NOMO-1 treated with DMSO at 0.1 percent for 48 hours (cell line): ENCODE measurements around the gene TSPO.

Source experiments
- DNase-seq: peaks from one replicate; lab custom pipeline; 2025; ENCODE audit not compliant: unreplicated experiment; lab: John Stamatoyannopoulos, UW

TSPO gene

DNA sequence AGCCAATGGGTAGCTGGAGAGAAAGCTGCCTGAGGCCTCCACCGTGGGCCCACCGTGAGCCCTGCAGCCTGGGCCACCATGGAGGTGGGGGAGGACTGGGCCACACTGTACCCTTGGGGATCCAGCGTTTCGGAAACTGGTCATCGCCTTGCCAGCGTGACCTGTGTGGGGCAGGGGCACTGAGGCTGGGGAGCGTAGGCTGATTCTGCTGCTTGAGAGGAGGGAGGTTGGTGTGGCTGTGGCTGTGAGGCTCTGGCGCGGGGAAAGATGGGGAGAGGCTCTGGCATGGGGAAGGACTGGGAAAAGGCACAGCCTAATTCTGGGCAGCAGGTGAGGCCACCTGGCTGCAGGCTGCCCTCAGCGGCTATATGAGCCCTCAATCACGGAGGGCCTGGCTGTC is 48.2 kb downstream of the TSPO start:
- DNase-seq = no peak

- DNase-seq = no peak
Observed at GRCh38 chr22:43200031-43200430, 48.7 kb downstream of the TSPO start.

GRCh38 chr22:43200555-43200954 is 49.2 kb downstream of the TSPO start:
- DNase-seq = no peak

- no peak for DNase-seq
Observed at GRCh38 chr22:43201486-43202219, 50.3 kb downstream of the TSPO start.

DNA sequence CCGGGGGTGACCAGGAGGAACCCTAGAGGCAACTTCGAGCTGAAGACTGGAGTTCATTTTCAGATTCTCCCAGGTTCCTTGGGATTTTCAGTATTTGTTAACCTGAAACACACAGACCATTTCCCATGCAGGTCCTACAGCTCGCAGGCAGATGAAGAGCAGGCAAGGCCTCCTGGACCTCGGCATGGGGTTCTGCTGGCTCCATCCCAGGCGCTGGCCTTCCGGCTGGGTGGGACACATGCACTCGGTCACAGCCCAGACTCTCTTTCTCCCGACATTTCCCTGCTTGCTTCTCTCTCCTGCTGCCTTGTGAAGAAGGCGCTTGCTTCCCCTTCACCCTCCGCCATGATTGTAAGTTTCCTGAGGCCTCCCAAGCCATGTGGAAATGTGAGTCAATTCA is 51.0 kb downstream of the TSPO start:
- DNase-seq = no peak

DNA sequence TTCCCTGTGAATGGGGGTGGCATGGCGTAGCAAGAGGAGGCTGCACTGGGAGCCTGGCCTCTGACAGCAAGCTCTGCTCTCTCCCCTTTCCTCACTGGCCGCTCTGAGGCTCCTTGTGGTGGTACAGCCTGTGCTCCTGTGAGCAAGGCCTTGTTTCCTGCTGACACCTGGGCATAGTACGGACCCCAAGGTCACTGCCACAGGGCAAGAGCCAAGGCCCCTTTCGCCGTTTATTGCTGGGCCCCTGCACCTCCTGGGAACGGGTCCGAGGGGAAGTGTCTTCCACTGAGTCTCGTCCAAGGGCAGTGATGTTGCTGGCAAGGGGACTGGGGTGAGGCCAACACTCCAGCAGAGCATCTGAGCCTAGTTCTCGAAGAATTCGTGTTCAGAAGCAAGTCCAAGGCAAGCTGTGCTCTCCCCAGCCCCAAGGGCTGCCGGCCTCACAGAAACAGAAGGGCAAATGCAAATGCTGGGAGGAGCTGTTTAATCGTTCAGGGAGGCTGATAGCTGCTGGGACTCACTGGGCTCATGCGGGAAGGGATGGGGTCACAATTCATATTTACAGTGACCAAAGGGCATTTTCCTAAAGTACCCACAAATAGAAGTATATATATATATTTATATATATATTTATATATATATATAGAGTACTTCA is 51.5 kb downstream of the TSPO start:
- no peak for DNase-seq

DNA sequence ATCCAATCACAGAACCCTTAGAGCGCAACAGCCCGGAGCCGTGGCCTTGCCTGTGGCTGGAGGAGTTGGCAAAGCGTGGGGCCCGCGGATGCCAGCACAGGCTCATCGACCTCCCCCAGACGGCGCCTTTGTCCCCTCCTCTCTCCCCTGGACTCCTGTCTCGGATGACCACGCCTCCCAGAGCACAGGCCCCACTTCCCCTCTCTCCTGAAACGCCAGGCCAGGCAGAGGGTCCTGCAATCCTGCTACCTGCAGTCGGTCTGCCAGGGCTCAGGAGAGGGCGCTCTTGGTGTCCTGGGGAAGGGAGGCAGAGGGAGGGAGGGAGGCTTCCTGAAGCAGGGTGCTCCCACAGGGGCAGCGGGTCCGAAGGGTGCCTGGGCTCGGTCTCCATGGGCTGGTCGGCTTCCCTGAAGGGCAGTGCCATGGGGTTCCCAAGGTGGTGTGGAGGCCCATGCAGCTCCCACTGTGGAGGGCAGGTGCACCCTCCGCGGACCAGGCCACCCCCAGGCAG is 52.2 kb downstream of the TSPO start:
- no peak for DNase-seq

- DNase-seq = no peak
Observed at GRCh38 chr22:43205261-43205691, 53.9 kb downstream of the TSPO start.

- no peak for DNase-seq
Observed at GRCh38 chr22:43205748-43206508, 54.6 kb downstream of the TSPO start.

GRCh38 chr22:43206509-43207161 is 55.3 kb downstream of the TSPO start:
- no peak for DNase-seq

GRCh38 chr22:43207386-43207785 is 56.0 kb downstream of the TSPO start:
- no peak for DNase-seq

DNA sequence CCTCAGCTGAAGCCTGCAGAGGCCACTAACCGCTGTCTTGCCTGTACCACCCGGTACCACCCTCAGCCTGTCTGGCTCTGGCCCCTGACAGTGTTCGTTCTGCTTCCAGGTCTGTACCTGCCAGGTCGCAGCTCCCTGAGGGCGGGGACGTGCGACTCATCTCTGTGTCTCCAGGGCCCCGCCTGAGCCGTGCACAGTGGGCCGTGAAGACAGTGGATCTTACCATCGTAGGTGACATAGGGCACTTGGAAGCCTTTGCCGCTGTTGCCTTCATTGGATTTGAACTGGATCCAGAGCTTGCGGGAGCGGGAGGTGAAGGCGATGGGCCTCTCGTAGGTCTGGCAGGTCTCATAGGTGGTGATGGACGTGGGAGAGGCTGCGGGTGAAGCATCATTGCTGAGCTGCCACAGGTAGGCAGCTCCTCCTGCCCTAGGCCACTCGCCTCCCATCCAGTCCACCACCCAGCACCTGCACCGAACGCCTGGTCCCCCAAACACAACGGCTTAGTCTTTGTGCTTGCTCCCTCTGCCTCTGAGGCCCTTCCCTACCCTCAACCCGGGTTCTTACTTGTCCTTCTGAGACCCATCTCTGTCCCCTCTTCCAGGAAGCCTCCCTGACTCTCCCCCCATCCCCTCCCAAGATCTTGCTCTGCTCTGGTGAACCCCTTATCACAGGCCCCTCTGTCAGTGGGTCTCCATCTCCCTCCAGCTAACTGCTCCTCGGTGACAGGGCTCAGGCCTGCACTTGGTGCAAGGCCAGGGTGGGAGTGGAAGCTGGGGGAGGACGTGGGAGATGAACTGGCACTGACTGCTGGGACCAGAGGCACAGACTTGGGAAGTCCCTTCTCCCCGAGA is 56.7 kb downstream of the TSPO start:
- no peak for DNase-seq

- no peak for DNase-seq
Observed at GRCh38 chr22:43208703-43209522, 57.6 kb downstream of the TSPO start.

DNA sequence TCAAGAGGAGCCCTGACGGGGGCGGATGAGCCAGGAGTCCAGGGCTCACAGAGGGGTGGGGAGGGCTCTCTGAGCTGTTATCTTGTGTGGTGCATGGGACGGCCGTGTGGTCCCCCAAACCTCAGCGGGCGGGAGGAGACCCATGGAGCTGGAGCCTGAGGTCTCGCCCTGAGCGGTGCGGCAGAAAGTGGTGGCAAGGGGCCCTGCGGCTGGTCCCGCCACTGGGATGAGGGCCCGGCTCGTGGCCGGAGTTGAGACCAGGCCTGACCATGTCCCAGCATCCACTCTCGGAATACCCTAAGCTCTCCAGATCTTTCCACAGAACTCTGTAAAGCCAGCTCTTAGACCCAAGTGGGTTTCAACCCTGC is 58.1 kb downstream of the TSPO start:
- no peak for DNase-seq

DNA sequence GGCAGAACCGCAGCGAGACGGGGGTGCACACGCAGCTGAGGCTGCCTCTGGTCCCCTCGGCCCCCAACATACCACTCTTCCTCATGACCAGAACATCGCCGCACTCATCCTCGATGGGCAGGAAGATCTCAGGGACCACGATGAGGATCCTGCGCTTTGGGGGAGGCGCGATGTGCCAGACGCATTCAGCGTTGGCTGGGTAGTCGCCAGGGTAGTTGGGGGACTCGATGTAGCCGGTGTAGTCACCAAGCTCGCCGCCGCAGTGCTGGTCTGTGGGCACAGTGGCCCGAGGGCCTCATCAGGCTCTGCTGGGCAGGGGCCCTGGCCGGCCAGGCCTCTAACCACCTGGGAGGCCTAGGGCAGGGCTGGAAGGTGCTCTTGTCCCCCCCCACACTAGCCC is 58.6 kb downstream of the TSPO start:
- no peak for DNase-seq

DNA sequence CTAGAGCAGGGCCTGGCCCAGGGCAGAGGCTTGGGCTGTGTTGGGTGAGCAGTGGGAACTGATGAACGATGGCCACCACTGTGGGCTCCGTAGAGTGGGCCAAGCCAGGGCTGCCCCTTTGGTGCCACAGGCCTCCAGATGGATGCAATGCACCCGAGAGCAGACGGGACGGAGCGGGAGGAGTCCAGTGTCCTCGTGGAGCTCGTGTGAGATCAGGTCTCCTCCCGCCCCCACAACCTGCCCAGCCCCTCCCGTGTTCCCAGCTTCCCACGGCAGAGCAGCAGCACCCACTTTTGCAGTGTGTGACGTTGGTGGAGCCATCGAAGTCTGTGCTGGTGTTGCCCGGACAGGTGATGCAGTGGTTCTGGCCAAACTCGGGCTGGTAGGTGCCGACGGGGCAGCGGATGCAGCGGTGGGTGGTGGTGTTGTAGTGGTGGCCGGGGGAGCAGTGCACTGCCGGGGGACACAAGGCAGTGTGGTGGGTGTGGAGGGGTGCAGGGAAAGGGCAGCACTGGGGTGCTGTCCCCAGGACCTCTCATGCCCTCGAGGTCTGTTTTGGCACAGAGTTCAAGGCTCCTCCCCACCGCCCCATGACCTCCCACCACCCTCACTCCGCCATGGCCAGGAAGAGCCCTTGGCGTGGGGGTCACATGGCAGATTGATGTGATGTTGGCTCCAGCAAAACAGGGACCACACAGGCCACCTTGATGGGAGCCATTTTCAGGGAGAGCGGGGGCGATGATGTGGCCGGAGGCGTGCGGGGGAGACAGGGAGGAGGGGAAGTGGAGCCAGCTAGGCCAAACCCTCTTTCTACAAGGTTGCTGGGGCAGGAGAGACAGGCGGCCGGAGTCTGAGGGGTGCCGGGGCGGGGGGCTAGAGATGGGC is 59.5 kb downstream of the TSPO start:
- DNase-seq = no peak

DNA sequence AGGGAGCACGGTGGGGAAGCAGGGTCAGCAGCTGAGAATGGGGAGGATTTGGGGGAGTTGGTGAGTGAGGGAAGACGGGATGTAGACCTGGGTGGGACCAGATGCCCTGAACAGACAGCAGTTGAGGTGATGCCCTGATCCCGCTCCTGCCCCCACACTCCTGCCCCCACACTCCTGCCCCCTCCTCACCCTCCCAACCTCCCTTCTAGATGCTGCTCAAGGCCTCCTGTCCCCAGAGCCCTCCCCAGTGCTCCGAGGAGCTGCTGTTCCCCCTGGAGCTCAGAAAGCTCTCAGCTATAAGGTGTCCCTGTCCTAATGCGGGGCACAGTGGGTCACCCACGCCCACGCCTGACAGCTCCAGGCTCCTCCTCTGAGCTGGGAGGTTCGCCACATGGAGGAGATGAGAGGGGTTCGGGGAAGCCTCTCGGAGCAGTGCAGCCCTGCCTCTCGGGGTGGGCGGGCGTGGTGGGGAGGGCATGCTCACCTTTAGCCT is 60.6 kb downstream of the TSPO start:
- no peak for DNase-seq

- DNase-seq = no peak
Observed at GRCh38 chr22:43212434-43212952, 61.1 kb downstream of the TSPO start.
